ENCODE results near the gene SPAG6. TPM values are rescaled to one million over a fixed set of nuclear protein-coding genes. Genes with fewer than 3 reads are reported as not detected.

The SPAG6 gene
- total RNA-seq, 4 donors from 2014 or later = 0.29 to 3.9 (median 0.49) TPM; not detected in 1

GRCh38 chr10:22363305-22363704, 18.0 kb downstream of the SPAG6 start:
- Histone ChIP-seq H3K4me1 (no peaks in the 10 kb centered on the region), H3K36me3 (no peaks in the 10 kb centered on the region), H3K4me3 (no peak overlapping the region), H3K27ac (no peak overlapping the region), H3K27me3 (peaks cover 0 to 3% of the 10 kb centered on the region in 2 donors), H3K9me3 (no peaks in the 10 kb centered on the region)
- TF ChIP-seq, protein P1, sequence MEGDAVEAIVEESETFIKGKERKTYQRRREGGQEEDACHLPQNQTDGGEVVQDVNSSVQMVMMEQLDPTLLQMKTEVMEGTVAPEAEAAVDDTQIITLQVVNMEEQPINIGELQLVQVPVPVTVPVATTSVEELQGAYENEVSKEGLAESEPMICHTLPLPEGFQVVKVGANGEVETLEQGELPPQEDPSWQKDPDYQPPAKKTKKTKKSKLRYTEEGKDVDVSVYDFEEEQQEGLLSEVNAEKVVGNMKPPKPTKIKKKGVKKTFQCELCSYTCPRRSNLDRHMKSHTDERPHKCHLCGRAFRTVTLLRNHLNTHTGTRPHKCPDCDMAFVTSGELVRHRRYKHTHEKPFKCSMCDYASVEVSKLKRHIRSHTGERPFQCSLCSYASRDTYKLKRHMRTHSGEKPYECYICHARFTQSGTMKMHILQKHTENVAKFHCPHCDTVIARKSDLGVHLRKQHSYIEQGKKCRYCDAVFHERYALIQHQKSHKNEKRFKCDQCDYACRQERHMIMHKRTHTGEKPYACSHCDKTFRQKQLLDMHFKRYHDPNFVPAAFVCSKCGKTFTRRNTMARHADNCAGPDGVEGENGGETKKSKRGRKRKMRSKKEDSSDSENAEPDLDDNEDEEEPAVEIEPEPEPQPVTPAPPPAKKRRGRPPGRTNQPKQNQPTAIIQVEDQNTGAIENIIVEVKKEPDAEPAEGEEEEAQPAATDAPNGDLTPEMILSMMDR (IDR thresholded peaks at IDR 0.05) = no peak
- no peak for TF ChIP-seq POLR2A (IDR thresholded peaks at IDR 0.05)
- DNase-seq = no peak
- intact Hi-C loops (cut with DNase I; ENCODE audit: low total_unique reads) = no loop called here

- no peak for TF ChIP-seq POLR2A (IDR thresholded peaks at IDR 0.05)
- TF ChIP-seq, protein P1 (IDR thresholded peaks at IDR 0.05) = no peak
- H3K9me3 ChIP-seq = no peaks in the 10 kb centered on the region
- H3K4me1 ChIP-seq = no peaks in the 10 kb centered on the region
- H3K27ac ChIP-seq = no peak overlapping the region
- intact Hi-C loops (cut with DNase I; ENCODE audit: low total_unique reads) = no loop called here
- DNase-seq = no peak
- no peak overlapping the region for H3K4me3 ChIP-seq
- peaks cover 0 to 3% of the 10 kb centered on the region in 2 donors for H3K27me3 ChIP-seq
- H3K36me3 ChIP-seq = no peaks in the 10 kb centered on the region
These were observed 19.3 kb downstream of the SPAG6 start for GRCh38 chr10:22364407-22365140.

DNA sequence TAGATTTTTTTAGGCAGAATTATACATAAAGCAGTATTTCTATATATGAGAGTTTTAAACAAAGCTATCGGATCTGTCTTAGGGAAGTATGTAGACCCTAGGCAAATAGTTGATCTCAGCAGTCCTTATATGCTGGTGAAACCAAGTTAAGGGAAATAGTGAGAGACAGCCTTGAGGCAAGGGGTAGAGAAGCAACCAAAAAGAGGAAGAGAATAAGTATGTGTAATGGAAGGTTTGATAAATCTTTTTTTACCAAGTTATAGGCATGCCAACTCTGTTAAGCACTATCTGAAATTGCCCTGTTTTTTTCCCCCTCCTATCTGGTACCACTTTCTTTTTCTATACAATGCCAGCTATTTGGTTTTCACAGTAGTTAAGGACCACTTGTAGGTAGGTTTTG, 19.9 kb downstream of the SPAG6 start:
- TF ChIP-seq POLR2A (IDR thresholded peaks at IDR 0.05) = no peak
- TF ChIP-seq, protein P1 (IDR thresholded peaks at IDR 0.05) = no peak
- no peak overlapping the region for H3K27ac ChIP-seq
- H3K9me3 ChIP-seq = no peaks in the 10 kb centered on the region
- H3K4me1 ChIP-seq = no peaks in the 10 kb centered on the region
- no peak for DNase-seq
- H3K36me3 ChIP-seq = no peaks in the 10 kb centered on the region
- H3K27me3 ChIP-seq = peaks cover 0 to 3% of the 10 kb centered on the region in 2 donors
- intact Hi-C loops (cut with DNase I; ENCODE audit: low total_unique reads) = no loop called here
- no peak overlapping the region for H3K4me3 ChIP-seq

- Histone ChIP-seq H3K9me3 (no peaks in the 10 kb centered on the region), H3K4me3 (no peak overlapping the region), H3K36me3 (no peaks in the 10 kb centered on the region), H3K27ac (no peak overlapping the region), H3K27me3 (peaks cover 0 to 3% of the 10 kb centered on the region in 2 donors), H3K4me1 (no peaks in the 10 kb centered on the region)
- DNase-seq = no peak
- TF ChIP-seq, protein P1 (IDR thresholded peaks at IDR 0.05) = no peak
- TF ChIP-seq POLR2A (IDR thresholded peaks at IDR 0.05) = no peak
- intact Hi-C loops (cut with DNase I; ENCODE audit: low total_unique reads) = no loop called here
These were observed 20.5 kb downstream of the SPAG6 start for GRCh38 chr10:22365644-22366434.

GRCh38 chr10:22366435-22366703, 21.1 kb downstream of the SPAG6 start:
- Histone ChIP-seq H3K9me3 (no peaks in the 10 kb centered on the region), H3K4me3 (no peak overlapping the region), H3K27ac (no peak overlapping the region), H3K4me1 (no peaks in the 10 kb centered on the region), H3K27me3 (peaks cover 0 to 3% of the 10 kb centered on the region in 2 donors), H3K36me3 (no peaks in the 10 kb centered on the region)
- no peak for DNase-seq
- TF ChIP-seq, protein P1 (IDR thresholded peaks at IDR 0.05) = no peak
- TF ChIP-seq POLR2A (IDR thresholded peaks at IDR 0.05) = no peak
- intact Hi-C loops (cut with DNase I; ENCODE audit: low total_unique reads) = no loop called here

All from uterus (tissue), 4 donors.